Measurements from ENCODE around the gene LSAMP. TPM values are rescaled to one million over a fixed set of nuclear protein-coding genes. Genes with fewer than 3 reads are reported as not detected.

LSAMP gene
- total and polyA plus RNA-seq, 2 experiments from 2014 or later: 2.0 to 2.9 TPM

- TF ChIP-seq ETS1 (IDR thresholded peaks at IDR 0.05): no peak
- no peak for TF ChIP-seq JUNB (IDR thresholded peaks at IDR 0.05; ENCODE audit: unreplicated experiment)
- TF ChIP-seq ZNF114 (CRISPR knock-in tag; IDR thresholded peaks at IDR 0.05): no peak
- TF ChIP-seq EZH2 (IDR thresholded peaks at IDR 0.05; ENCODE audit: low read depth, unreplicated experiment): no peak
- TF ChIP-seq, protein P1, sequence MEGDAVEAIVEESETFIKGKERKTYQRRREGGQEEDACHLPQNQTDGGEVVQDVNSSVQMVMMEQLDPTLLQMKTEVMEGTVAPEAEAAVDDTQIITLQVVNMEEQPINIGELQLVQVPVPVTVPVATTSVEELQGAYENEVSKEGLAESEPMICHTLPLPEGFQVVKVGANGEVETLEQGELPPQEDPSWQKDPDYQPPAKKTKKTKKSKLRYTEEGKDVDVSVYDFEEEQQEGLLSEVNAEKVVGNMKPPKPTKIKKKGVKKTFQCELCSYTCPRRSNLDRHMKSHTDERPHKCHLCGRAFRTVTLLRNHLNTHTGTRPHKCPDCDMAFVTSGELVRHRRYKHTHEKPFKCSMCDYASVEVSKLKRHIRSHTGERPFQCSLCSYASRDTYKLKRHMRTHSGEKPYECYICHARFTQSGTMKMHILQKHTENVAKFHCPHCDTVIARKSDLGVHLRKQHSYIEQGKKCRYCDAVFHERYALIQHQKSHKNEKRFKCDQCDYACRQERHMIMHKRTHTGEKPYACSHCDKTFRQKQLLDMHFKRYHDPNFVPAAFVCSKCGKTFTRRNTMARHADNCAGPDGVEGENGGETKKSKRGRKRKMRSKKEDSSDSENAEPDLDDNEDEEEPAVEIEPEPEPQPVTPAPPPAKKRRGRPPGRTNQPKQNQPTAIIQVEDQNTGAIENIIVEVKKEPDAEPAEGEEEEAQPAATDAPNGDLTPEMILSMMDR (conservative IDR thresholded peaks at IDR 0.05; ENCODE audit: low read depth in 2 of 2): no peak
- TF ChIP-seq NANOG (IDR thresholded peaks at IDR 0.05; ENCODE audit: borderline replicate concordance): no peak
- TF ChIP-seq, protein P2, sequence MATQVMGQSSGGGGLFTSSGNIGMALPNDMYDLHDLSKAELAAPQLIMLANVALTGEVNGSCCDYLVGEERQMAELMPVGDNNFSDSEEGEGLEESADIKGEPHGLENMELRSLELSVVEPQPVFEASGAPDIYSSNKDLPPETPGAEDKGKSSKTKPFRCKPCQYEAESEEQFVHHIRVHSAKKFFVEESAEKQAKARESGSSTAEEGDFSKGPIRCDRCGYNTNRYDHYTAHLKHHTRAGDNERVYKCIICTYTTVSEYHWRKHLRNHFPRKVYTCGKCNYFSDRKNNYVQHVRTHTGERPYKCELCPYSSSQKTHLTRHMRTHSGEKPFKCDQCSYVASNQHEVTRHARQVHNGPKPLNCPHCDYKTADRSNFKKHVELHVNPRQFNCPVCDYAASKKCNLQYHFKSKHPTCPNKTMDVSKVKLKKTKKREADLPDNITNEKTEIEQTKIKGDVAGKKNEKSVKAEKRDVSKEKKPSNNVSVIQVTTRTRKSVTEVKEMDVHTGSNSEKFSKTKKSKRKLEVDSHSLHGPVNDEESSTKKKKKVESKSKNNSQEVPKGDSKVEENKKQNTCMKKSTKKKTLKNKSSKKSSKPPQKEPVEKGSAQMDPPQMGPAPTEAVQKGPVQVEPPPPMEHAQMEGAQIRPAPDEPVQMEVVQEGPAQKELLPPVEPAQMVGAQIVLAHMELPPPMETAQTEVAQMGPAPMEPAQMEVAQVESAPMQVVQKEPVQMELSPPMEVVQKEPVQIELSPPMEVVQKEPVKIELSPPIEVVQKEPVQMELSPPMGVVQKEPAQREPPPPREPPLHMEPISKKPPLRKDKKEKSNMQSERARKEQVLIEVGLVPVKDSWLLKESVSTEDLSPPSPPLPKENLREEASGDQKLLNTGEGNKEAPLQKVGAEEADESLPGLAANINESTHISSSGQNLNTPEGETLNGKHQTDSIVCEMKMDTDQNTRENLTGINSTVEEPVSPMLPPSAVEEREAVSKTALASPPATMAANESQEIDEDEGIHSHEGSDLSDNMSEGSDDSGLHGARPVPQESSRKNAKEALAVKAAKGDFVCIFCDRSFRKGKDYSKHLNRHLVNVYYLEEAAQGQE (IDR thresholded peaks at IDR 0.05; ENCODE audit: unreplicated experiment): no peak
Measured at GRCh38 chr3:116348216-116348615, 97.1 kb downstream of the LSAMP start (continued).

GRCh38 chr3:116342499-116342898, 102.8 kb downstream of the LSAMP start:
- H3K4me3 Mint-ChIP-seq: no peak overlapping the region
- Histone ChIP-seq H3K9me2 (ENCODE audit: insufficient read depth) (no peaks in the 10 kb centered on the region), H3K27ac (ENCODE audit: low read depth) (no peak overlapping the region), H3K4me3 (no peak overlapping the region), H3K27me3 (ENCODE audit: insufficient read depth) (peaks cover 4% of the 10 kb centered on the region; the same call in 1 of the 2 replicates), H3K4me1 (ENCODE audit: insufficient read depth) (peaks cover 46% of the 10 kb centered on the region), H4K20me1 (replicated peaks; ENCODE audit: insufficient read depth) (no peaks in the 10 kb centered on the region), H3K79me2 (replicated peaks; ENCODE audit: insufficient read depth) (no peaks in the 10 kb centered on the region), H3F3A (replicated peaks; ENCODE audit: low read depth) (no peaks in the 10 kb centered on the region), H2AFZ (no peak overlapping the region), H3K4me2 (peak overlapping the region; percentile 65), H3K36me3 (ENCODE audit: insufficient read depth) (no peaks in the 10 kb centered on the region)
- H3K9me3 Mint-ChIP-seq: no peaks in the 10 kb centered on the region
- DNase-seq (ENCODE audit: low spot score): no peak
- no peaks in the 10 kb centered on the region for H3K27me3 Mint-ChIP-seq (ENCODE audit: insufficient read depth, low read depth, poor library complexity)
- no peak for ATAC-seq
- H3K36me3 Mint-ChIP-seq (ENCODE audit: low read depth): no peaks in the 10 kb centered on the region
- H3K4me1 Mint-ChIP-seq: peaks cover 31% of the 10 kb centered on the region
- H3K27ac Mint-ChIP-seq: no peak overlapping the region
- TF ChIP-seq EZH2 (IDR thresholded peaks at IDR 0.05; ENCODE audit: low read depth, unreplicated experiment): no peak
- TF ChIP-seq, protein P3, sequence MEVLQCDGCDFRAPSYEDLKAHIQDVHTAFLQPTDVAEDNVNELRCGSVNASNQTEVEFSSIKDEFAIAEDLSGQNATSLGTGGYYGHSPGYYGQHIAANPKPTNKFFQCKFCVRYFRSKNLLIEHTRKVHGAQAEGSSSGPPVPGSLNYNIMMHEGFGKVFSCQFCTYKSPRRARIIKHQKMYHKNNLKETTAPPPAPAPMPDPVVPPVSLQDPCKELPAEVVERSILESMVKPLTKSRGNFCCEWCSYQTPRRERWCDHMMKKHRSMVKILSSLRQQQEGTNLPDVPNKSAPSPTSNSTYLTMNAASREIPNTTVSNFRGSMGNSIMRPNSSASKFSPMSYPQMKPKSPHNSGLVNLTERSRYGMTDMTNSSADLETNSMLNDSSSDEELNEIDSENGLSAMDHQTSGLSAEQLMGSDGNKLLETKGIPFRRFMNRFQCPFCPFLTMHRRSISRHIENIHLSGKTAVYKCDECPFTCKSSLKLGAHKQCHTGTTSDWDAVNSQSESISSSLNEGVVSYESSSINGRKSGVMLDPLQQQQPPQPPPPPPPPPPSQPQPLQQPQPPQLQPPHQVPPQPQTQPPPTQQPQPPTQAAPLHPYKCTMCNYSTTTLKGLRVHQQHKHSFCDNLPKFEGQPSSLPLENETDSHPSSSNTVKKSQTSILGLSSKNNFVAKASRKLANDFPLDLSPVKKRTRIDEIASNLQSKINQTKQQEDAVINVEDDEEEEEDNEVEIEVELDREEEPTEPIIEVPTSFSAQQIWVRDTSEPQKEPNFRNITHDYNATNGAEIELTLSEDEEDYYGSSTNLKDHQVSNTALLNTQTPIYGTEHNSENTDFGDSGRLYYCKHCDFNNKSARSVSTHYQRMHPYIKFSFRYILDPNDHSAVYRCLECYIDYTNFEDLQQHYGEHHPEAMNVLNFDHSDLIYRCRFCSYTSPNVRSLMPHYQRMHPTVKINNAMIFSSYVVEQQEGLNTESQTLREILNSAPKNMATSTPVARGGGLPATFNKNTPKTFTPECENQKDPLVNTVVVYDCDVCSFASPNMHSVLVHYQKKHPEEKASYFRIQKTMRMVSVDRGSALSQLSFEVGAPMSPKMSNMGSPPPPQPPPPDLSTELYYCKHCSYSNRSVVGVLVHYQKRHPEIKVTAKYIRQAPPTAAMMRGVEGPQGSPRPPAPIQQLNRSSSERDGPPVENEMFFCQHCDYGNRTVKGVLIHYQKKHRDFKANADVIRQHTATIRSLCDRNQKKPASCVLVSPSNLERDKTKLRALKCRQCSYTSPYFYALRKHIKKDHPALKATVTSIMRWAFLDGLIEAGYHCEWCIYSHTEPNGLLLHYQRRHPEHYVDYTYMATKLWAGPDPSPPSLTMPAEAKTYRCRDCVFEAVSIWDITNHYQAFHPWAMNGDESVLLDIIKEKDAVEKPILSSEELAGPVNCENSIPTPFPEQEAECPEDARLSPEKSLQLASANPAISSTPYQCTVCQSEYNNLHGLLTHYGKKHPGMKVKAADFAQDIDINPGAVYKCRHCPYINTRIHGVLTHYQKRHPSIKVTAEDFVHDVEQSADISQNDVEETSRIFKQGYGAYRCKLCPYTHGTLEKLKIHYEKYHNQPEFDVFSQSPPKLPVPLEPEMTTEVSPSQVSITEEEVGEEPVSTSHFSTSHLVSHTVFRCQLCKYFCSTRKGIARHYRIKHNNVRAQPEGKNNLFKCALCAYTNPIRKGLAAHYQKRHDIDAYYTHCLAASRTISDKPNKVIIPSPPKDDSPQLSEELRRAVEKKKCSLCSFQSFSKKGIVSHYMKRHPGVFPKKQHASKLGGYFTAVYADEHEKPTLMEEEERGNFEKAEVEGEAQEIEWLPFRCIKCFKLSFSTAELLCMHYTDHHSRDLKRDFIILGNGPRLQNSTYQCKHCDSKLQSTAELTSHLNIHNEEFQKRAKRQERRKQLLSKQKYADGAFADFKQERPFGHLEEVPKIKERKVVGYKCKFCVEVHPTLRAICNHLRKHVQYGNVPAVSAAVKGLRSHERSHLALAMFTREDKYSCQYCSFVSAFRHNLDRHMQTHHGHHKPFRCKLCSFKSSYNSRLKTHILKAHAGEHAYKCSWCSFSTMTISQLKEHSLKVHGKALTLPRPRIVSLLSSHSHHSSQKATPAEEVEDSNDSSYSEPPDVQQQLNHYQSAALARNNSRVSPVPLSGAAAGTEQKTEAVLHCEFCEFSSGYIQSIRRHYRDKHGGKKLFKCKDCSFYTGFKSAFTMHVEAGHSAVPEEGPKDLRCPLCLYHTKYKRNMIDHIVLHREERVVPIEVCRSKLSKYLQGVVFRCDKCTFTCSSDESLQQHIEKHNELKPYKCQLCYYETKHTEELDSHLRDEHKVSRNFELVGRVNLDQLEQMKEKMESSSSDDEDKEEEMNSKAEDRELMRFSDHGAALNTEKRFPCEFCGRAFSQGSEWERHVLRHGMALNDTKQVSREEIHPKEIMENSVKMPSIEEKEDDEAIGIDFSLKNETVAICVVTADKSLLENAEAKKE (CRISPR knock-in tag; IDR thresholded peaks at IDR 0.05): no peak
- TF ChIP-seq ZNF331 (CRISPR knock-in tag; IDR thresholded peaks at IDR 0.05; ENCODE audit: low read depth): no peak
- TF ChIP-seq, protein P1 (conservative IDR thresholded peaks at IDR 0.05; ENCODE audit: low read depth in 2 of 2): no peak
- TF ChIP-seq CREB1 (CRISPR knock-in tag; IDR thresholded peaks at IDR 0.05; ENCODE audit: low read depth): no peak
